Muscle layer of duodenum (tissue), 2 donors: ENCODE results near the gene NMNAT3.

ENCODE experiments used
- H3K27ac ChIP-seq: one replicate; pipeline ENCODE4 v1.7.0; 2013; ENCODE audit warnings: mild to moderate bottlenecking, low read length
- H3K27me3 ChIP-seq: one replicate; pipeline ENCODE4 v1.7.0; 2013; ENCODE audit warnings: low read depth, mild to moderate bottlenecking, control low read depth, low read length
- H3K36me3 ChIP-seq, 2 donors: one replicate each; pipeline ENCODE4 v1.7.0; 2013; ENCODE audit warnings: low read length in 2 of 2, control low read depth in 1 of 2, mild to moderate bottlenecking in 1 of 2; ENCODE audit not compliant: insufficient read depth in 2 of 2, control insufficient read depth in 1 of 2
- H3K4me1 ChIP-seq, 2 donors: one replicate each; pipeline ENCODE4 v1.7.0; 2013; ENCODE audit warnings: low read length in 2 of 2, mild to moderate bottlenecking in 2 of 2, control low read depth in 1 of 2, moderate library complexity in 1 of 2; ENCODE audit not compliant: insufficient read depth in 2 of 2, control insufficient read depth in 1 of 2
- H3K4me3 ChIP-seq, 2 donors: one replicate each; pipeline ENCODE4 v1.7.0; 2013; ENCODE audit warnings: low read length in 2 of 2, low read depth in 1 of 2, mild to moderate bottlenecking in 1 of 2
- H3K9me3 ChIP-seq, 2 donors: one replicate each; pipeline ENCODE4 v1.7.0; 2013; ENCODE audit warnings: low read length in 2 of 2, control low read depth in 1 of 2, mild to moderate bottlenecking in 1 of 2; ENCODE audit not compliant: control insufficient read depth in 1 of 2
- donor health status: healthy.

NMNAT3 gene

GRCh38 chr3:139634111-139634635 lies 43.6 kb downstream of the NMNAT3 start:
- Histone ChIP-seq H3K4me1 (no peaks in the 10 kb centered on the region), H3K27me3 (no peaks in the 10 kb centered on the region), H3K4me3 (no peak overlapping the region), H3K9me3 (no peaks in the 10 kb centered on the region), H3K36me3 (no peaks in the 10 kb centered on the region), H3K27ac (no peak overlapping the region)

GRCh38 chr3:139633511-139633910 lies 44.3 kb downstream of the NMNAT3 start:
- Histone ChIP-seq H3K36me3 (no peaks in the 10 kb centered on the region), H3K9me3 (no peaks in the 10 kb centered on the region), H3K27ac (no peak overlapping the region), H3K4me3 (no peak overlapping the region), H3K4me1 (no peaks in the 10 kb centered on the region), H3K27me3 (no peaks in the 10 kb centered on the region)

- H3K4me3 ChIP-seq: no peak overlapping the region
- H3K27ac ChIP-seq: no peak overlapping the region
- H3K27me3 ChIP-seq: no peaks in the 10 kb centered on the region
- peaks cover 0 to 3% of the 10 kb centered on the region in 2 donors for H3K36me3 ChIP-seq
- H3K9me3 ChIP-seq: no peaks in the 10 kb centered on the region
- no peaks in the 10 kb centered on the region for H3K4me1 ChIP-seq
Measured at GRCh38 chr3:139630542-139630941, 47.2 kb downstream of the NMNAT3 start.

- Histone ChIP-seq H3K27ac (no peak overlapping the region), H3K36me3 (peaks cover 0 to 3% of the 10 kb centered on the region in 2 donors), H3K4me1 (no peaks in the 10 kb centered on the region), H3K4me3 (no peak overlapping the region), H3K27me3 (no peaks in the 10 kb centered on the region), H3K9me3 (no peaks in the 10 kb centered on the region)
Measured at GRCh38 chr3:139629033-139629432, 48.7 kb downstream of the NMNAT3 start.

- peaks cover 0 to 3% of the 10 kb centered on the region in 2 donors for H3K36me3 ChIP-seq
- no peak overlapping the region for H3K27ac ChIP-seq
- no peaks in the 10 kb centered on the region for H3K4me1 ChIP-seq
- no peaks in the 10 kb centered on the region for H3K9me3 ChIP-seq
- H3K4me3 ChIP-seq: no peak overlapping the region
- H3K27me3 ChIP-seq: no peaks in the 10 kb centered on the region
Measured at GRCh38 chr3:139627759-139628158, 50.0 kb downstream of the NMNAT3 start.

- no peaks in the 10 kb centered on the region for H3K4me1 ChIP-seq
- no peak overlapping the region for H3K4me3 ChIP-seq
- H3K27me3 ChIP-seq: no peaks in the 10 kb centered on the region
- no peaks in the 10 kb centered on the region for H3K9me3 ChIP-seq
- no peak overlapping the region for H3K27ac ChIP-seq
- peaks cover 0 to 8% of the 10 kb centered on the region in 2 donors for H3K36me3 ChIP-seq
Measured at GRCh38 chr3:139620438-139620837, 57.3 kb downstream of the NMNAT3 start.

- no peaks in the 10 kb centered on the region for H3K4me1 ChIP-seq
- H3K4me3 ChIP-seq: no peak overlapping the region
- H3K9me3 ChIP-seq: no peaks in the 10 kb centered on the region
- H3K27ac ChIP-seq: no peak overlapping the region
- H3K36me3 ChIP-seq: peaks cover 0 to 8% of the 10 kb centered on the region in 2 donors
- no peaks in the 10 kb centered on the region for H3K27me3 ChIP-seq
Measured at GRCh38 chr3:139619484-139619883, 58.3 kb downstream of the NMNAT3 start.

- Histone ChIP-seq H3K27me3 (no peaks in the 10 kb centered on the region), H3K36me3 (peaks cover 0 to 8% of the 10 kb centered on the region in 2 donors), H3K27ac (no peak overlapping the region), H3K4me1 (no peaks in the 10 kb centered on the region), H3K9me3 (no peaks in the 10 kb centered on the region), H3K4me3 (no peak overlapping the region)
Measured at GRCh38 chr3:139617672-139618268, 60.0 kb downstream of the NMNAT3 start.

GRCh38 chr3:139611528-139611927 lies 66.2 kb downstream of the NMNAT3 start:
- Histone ChIP-seq H3K27ac (no peak overlapping the region), H3K4me1 (no peaks in the 10 kb centered on the region), H3K4me3 (no peak overlapping the region), H3K27me3 (no peaks in the 10 kb centered on the region), H3K36me3 (no peaks in the 10 kb centered on the region), H3K9me3 (no peaks in the 10 kb centered on the region)

- Histone ChIP-seq H3K4me3 (no peak overlapping the region), H3K27ac (no peak overlapping the region), H3K27me3 (no peaks in the 10 kb centered on the region), H3K4me1 (no peaks in the 10 kb centered on the region), H3K36me3 (no peaks in the 10 kb centered on the region), H3K9me3 (no peaks in the 10 kb centered on the region)
Measured at GRCh38 chr3:139610886-139611285, 66.9 kb downstream of the NMNAT3 start.

GRCh38 chr3:139608924-139609323 lies 68.8 kb downstream of the NMNAT3 start:
- H3K27me3 ChIP-seq: no peaks in the 10 kb centered on the region
- H3K4me3 ChIP-seq: no peak overlapping the region
- no peaks in the 10 kb centered on the region for H3K36me3 ChIP-seq
- no peaks in the 10 kb centered on the region for H3K9me3 ChIP-seq
- no peaks in the 10 kb centered on the region for H3K4me1 ChIP-seq
- H3K27ac ChIP-seq: no peak overlapping the region

- no peaks in the 10 kb centered on the region for H3K9me3 ChIP-seq
Measured at GRCh38 chr3:139608108-139608380, 69.7 kb downstream of the NMNAT3 start.

More at GRCh38 chr3:139608108-139608380, 69.7 kb downstream of the NMNAT3 start:
- Histone ChIP-seq H3K27me3 (no peaks in the 10 kb centered on the region), H3K36me3 (no peaks in the 10 kb centered on the region), H3K4me3 (no peak overlapping the region), H3K27ac (no peak overlapping the region), H3K4me1 (no peaks in the 10 kb centered on the region)
